Fibroblast of the aortic adventitia (primary cell): ENCODE data around the gene PKNOX2. TPM values are rescaled to one million over a fixed set of nuclear protein-coding genes. Genes with fewer than 3 reads are reported as not detected.

Experiments
- DNase-seq: peaks from one replicate; pipeline ENCODE4 v3.0.0-alpha.2; 2010; ENCODE audit warnings: low read depth
- H3K4me3 ChIP-seq: 2 replicates; pipeline ENCODE4 v1.5.1; 2011; ENCODE audit warnings: low read depth, mild to moderate bottlenecking, control low read depth, low read length, moderate library complexity
- total RNA-seq: library from RNA; depleted of rRNA; stranded (reverse); fragments of >200 nt; gene quantifications from 2 replicates; pipeline ENCODE4 v1.2.3, GENCODE V29; 2012; ENCODE audit warnings: low replicate concordance
- TF ChIP-seq, protein P1 (sequence below): IDR thresholded peaks from 2 replicates; pipeline ENCODE4 v1.5.1; 2011; ENCODE audit warnings: mild to moderate bottlenecking, low read length, control low read depth, inconsistent platforms; ENCODE audit not compliant: insufficient read depth

PKNOX2 gene
- total RNA-seq, 1 donor: 2.0 TPM

DNA sequence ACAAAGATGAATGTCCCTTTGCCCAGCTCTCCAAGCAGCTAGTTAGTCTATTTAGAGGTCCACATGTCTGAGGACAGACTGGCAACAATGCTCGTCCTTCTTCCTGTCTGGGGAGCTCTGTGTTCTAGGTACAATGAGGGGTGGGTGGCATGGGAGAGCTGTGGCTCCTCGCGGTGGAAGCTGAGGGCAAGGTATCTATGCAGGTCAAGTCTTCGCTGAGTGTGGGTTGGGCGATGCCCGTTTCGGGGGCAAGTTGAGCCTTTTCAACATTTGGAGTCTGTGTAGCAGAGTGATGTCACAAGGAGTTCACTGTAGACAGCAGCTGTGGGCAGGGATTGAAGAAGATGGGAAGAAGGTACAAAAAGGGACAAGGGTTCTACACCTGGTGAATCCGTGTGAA lies 168.3 kb downstream of the PKNOX2 start:
- TF ChIP-seq, protein P1, sequence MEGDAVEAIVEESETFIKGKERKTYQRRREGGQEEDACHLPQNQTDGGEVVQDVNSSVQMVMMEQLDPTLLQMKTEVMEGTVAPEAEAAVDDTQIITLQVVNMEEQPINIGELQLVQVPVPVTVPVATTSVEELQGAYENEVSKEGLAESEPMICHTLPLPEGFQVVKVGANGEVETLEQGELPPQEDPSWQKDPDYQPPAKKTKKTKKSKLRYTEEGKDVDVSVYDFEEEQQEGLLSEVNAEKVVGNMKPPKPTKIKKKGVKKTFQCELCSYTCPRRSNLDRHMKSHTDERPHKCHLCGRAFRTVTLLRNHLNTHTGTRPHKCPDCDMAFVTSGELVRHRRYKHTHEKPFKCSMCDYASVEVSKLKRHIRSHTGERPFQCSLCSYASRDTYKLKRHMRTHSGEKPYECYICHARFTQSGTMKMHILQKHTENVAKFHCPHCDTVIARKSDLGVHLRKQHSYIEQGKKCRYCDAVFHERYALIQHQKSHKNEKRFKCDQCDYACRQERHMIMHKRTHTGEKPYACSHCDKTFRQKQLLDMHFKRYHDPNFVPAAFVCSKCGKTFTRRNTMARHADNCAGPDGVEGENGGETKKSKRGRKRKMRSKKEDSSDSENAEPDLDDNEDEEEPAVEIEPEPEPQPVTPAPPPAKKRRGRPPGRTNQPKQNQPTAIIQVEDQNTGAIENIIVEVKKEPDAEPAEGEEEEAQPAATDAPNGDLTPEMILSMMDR: no peak
- H3K4me3 ChIP-seq: no peak overlapping the region
- no peak for DNase-seq

GRCh38 chr11:125333354-125334073 lies 169.0 kb downstream of the PKNOX2 start:
- DNase-seq: no peak

DNA sequence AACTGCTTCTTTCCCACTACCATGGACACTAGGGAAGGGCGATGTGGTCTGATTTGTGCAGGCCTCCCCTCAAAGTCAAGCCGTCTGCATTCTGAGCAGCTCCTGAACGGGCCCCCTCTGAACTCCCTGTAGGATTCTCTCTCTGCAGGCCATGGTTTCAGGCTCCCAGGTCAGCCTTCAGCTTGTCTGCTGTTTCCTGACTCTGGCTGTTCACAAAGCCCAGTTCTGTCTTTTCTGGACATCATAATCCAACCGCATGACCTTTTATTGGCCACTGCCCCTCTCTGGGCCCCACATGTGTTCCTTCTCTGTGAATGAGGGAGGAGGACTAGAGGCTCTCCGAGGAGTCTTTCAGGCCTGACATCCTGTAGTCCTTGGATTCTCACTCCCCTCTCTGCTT lies 170.6 kb downstream of the PKNOX2 start:
- no peak for DNase-seq

More at GRCh38 chr11:125333354-125334073, 169.0 kb downstream of the PKNOX2 start:
- H3K4me3 ChIP-seq: no peak overlapping the region
- TF ChIP-seq, protein P1: no peak

DNA sequence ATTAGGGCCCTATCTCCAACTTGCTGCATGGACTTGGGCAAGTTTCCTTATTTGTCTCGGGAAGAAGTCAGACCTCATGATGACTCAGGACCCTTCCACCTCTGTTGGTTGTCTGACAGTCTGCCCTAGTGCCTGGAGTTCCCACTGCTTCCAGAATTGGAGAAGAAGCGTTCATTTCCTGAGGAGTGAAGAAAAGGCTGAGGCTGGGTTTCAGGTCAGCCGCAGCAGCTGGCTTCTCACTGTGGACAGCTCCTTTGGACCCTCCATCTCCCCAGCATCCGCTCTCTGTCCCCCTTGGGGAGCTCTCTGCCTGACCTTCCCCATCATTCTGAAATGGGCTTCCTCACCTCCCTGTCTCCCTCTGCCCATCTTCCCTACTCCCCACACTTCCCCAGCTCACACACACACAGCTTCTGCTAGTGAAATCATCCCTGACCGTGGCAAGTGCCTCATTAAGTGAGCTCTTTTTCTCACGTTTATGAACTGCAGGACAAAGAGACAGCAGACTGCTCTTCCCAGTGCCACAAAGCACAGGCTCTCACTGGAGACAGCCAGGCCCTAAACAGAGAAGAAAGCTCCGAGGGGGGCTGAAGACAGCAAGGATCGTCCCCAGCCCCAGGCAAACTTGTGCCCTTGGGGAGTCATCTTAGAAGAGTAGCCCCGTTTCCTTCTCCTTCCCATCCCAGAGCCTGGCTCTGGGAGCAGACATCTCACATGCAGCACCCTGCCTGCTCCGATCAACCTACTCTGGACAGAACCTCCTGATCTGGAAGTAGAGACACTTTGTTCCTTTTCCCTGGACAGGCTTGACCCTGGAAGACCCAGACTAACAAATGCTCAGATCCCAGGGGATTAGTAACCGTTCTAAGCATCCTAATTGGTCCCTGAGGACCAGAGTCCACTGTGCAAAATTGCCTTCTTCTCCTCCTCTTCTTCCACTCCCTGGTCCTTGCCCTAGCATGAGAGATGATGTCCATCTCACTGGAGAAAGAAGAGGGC lies 173.6 kb downstream of the PKNOX2 start:
- TF ChIP-seq, protein P1: no peak
- H3K4me3 ChIP-seq: no peak overlapping the region
- DNase-seq: no peak

More for the DNA sequence above, 170.6 kb downstream of the PKNOX2 start:
- TF ChIP-seq, protein P1: no peak
- no peak overlapping the region for H3K4me3 ChIP-seq

- TF ChIP-seq, protein P1: no peak
- peak; percentile 77 for DNase-seq
- H3K4me3 ChIP-seq: no peak overlapping the region
Observed at GRCh38 chr11:125338886-125339811, 174.6 kb downstream of the PKNOX2 start.

GRCh38 chr11:125341676-125342075 lies 177.1 kb downstream of the PKNOX2 start:
- TF ChIP-seq, protein P1: no peak
- H3K4me3 ChIP-seq: no peak overlapping the region
- no peak for DNase-seq
